Psoas muscle (tissue), 8 donors: ENCODE data around the gene IKZF1. TPM values are rescaled to one million over a fixed set of nuclear protein-coding genes. Genes with fewer than 3 reads are reported as not detected.

Experiments used
- ATAC-seq, 4 donors: fragments of 200-7000 bp; cut with Tn5 transposase; one replicate each; pipeline ENCODE4 v1.9.1; 2020; ENCODE audit warnings: moderate library complexity in 3 of 4, mild to moderate bottlenecking in 2 of 4
- DNase-seq, 2 donors: peaks; one replicate each; pipeline ENCODE4 v3.0.0-alpha.2; 2020
- H3K27ac ChIP-seq: fragments of 200-600 bp; one replicate; pipeline ENCODE4 v1.8.0; 2022
- H3K27me3 ChIP-seq, 3 donors: fragments of 200-600 bp in 1 of 3; one replicate each; pipeline versions ENCODE4 v1.6.1 to v1.8.0; 2013 to 2022; ENCODE audit warnings: low read length in 2 of 3, mild to moderate bottlenecking in 2 of 3, moderate library complexity in 1 of 3; ENCODE audit not compliant: insufficient read depth in 3 of 3
- H3K36me3 ChIP-seq, 2 donors: fragments of 200-600 bp in 1 of 2; one replicate each; pipeline versions ENCODE4 v1.6.1 to v1.8.0; 2013 to 2022; ENCODE audit warnings: low read depth in 1 of 2, mild to moderate bottlenecking in 1 of 2, moderate library complexity in 1 of 2; ENCODE audit not compliant: insufficient read depth in 1 of 2
- H3K4me1 ChIP-seq: fragments of 200-600 bp; one replicate; pipeline ENCODE4 v1.8.0; 2022
- H3K4me3 ChIP-seq: fragments of 200-600 bp; one replicate; pipeline ENCODE4 v1.8.0; 2022; ENCODE audit warnings: mild to moderate bottlenecking
- H3K9me3 ChIP-seq: fragments of 200-600 bp; one replicate; pipeline ENCODE4 v1.8.0; 2022
- WGBS, 3 donors: extraction: QIAGEN DNeasy Blood & Tissue Kit; methylation state at CpG; one replicate each; pipeline versions ENCODE4 v1.1.6 to v1.1.7; 2013; 5-methylcytosine and 5-hydroxymethylcytosine counted together
- intact Hi-C, 2 donors: fragments of 100-400 bp; cut with DNase I; formaldehyde crosslinking; loops; one replicate each; pipeline versions ENCODE4 v1.11.0 to v1.14.2; 2022
- polyA plus RNA-seq, 3 donors: library from polyadenylated mRNA; stranded (reverse); fragments of 200-250 nt; gene quantifications; one replicate each; pipeline ENCODE4 v1.2.3, GENCODE V29; 2013
- total RNA-seq, 4 donors: library from RNA; stranded (reverse); fragmentation: NEBNext Ultra II Directional in 2 of 4; extraction: Animal tissue kit (Norgen Biotek cat#: 25700) in 2 of 4; gene quantifications; one replicate each; pipeline versions ENCODE4 v1.2.1 to v1.2.4, GENCODE V29; 2021 to 2023
- TF ChIP-seq, protein P1 (sequence below): fragments of 200-600 bp; IDR thresholded peaks from one replicate; pipeline ENCODE4 v1.8.0; 2022; ENCODE audit warnings: antibody characterized with exemption
- donor health status: healthy with polysubstance abuse.
- donor health status: DM: no; HTN: no; CAD: no; lungs with moderate emphysema.
- donor health status: Bipolar disorder and iron deficiency.
- donor health status: healthy.
- donor health status: DM: yes; HTN: yes; CAD: no.
- donor health status: DM: no; HTN: no; CAD: no.
- donor health status: DM: no; HTN: no; CAD: no.
- donor health status: DM: yes; HTN: yes; CAD: no.

The IKZF1 gene
- total and polyA plus RNA-seq, 7 donors = 0.18 to 2.0 (median 1.1) TPM

DNA sequence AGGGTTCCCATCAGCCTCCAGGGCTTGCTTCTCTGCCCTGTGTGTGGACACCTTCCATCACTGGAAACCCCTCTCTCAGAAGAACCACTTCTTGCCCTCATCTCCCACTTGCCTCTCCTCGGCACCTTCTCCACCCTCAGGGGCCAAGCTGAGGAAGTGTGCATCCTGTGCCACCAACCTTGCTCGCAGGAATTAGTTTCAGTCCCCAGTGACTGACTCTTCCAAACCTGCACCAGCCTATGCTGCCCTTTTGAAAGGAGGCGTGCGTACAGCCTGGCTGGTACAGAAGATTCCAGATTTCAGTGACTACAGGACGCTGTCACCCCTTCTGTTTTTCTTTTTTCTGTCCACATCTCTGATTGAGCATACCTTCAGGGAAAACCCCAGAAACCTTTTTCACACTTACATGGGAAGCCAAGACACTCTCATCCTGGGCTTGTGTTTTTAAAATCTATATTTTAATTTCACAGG is 67.1 kb downstream of the IKZF1 start:
- no peak overlapping the region for H3K4me3 ChIP-seq
- WGBS, 3 donors = 85 to 91% (median 88%) methylated on average over 5 of the region's 5 CpGs
- intact Hi-C loops = no loop called here
- no peaks in the 10 kb centered on the region for H3K4me1 ChIP-seq
- H3K9me3 ChIP-seq = peaks cover 5% of the 10 kb centered on the region
- TF ChIP-seq, protein P1, sequence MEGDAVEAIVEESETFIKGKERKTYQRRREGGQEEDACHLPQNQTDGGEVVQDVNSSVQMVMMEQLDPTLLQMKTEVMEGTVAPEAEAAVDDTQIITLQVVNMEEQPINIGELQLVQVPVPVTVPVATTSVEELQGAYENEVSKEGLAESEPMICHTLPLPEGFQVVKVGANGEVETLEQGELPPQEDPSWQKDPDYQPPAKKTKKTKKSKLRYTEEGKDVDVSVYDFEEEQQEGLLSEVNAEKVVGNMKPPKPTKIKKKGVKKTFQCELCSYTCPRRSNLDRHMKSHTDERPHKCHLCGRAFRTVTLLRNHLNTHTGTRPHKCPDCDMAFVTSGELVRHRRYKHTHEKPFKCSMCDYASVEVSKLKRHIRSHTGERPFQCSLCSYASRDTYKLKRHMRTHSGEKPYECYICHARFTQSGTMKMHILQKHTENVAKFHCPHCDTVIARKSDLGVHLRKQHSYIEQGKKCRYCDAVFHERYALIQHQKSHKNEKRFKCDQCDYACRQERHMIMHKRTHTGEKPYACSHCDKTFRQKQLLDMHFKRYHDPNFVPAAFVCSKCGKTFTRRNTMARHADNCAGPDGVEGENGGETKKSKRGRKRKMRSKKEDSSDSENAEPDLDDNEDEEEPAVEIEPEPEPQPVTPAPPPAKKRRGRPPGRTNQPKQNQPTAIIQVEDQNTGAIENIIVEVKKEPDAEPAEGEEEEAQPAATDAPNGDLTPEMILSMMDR = no peak
- no peak for ATAC-seq
- peaks cover 0 to 4% (median 0%) of the 10 kb centered on the region in 3 donors for H3K27me3 ChIP-seq
- H3K27ac ChIP-seq = no peak overlapping the region
- H3K36me3 ChIP-seq = no peaks in the 10 kb centered on the region
- no peak for DNase-seq

DNA sequence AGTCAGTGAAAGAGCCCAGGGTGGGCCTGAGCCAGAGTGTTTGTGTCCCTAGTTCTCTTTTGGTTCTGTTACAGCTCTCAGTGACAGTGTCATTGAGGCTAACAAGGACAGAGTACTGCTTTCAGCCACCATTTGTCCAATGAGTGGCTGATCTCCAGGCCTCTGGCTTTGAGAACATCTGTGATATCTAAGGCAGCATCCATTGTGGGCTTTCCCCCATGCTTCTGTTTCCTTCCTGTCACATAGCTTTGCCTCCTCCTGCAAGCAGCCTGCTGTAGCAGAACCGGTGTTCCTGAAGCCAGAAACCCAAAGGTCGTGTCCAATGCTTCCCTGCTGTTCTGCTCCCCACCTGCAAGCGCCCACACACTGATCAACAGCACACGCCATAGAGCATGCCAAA is 68.4 kb downstream of the IKZF1 start:
- TF ChIP-seq, protein P1 = no peak
- peaks cover 0 to 4% (median 0%) of the 10 kb centered on the region in 3 donors for H3K27me3 ChIP-seq
- peaks cover 5% of the 10 kb centered on the region for H3K9me3 ChIP-seq
- no peaks in the 10 kb centered on the region for H3K4me1 ChIP-seq
- no peak for DNase-seq
- no peak overlapping the region for H3K27ac ChIP-seq
- ATAC-seq = no peak
- no peak overlapping the region for H3K4me3 ChIP-seq
- 77 to 79% (median 78%) methylated on average over 4 of the region's 4 CpGs for WGBS, 3 donors
- no peaks in the 10 kb centered on the region for H3K36me3 ChIP-seq
- intact Hi-C loops = no loop called here

DNA sequence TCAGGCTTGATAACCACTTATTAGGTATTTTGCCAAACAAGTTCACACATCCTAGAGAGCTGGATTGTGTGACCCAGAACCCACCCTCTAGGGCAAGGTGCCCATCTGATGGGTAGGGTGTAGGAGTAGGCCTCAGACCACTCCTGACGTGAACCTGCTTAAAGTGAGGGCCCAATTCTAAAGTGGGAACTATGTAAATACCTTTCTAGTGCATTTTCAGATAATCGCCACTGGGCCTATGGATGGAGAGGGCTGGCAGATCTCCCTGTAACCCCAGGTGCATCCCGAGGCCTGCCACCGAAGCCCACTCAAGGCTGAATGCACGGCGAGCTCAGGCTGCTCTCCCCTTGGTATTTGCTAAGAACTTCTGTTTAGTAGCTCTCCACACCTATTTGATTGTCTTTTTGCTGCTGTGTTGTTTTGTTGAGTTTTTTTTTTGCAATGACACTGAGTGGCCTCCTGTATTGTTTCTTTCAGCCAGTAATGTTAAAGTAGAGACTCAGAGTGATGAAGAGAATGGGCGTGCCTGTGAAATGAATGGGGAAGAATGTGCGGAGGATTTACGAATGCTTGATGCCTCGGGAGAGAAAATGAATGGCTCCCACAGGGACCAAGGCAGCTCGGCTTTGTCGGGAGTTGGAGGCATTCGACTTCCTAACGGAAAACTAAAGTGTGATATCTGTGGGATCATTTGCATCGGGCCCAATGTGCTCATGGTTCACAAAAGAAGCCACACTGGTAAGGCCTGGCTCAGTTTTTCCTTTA is 71.7 kb downstream of the IKZF1 start:
- Histone ChIP-seq H3K4me3 (no peak overlapping the region), H3K27ac (no peak overlapping the region), H3K36me3 (no peaks in the 10 kb centered on the region), H3K27me3 (peaks cover 0 to 4% (median 0%) of the 10 kb centered on the region in 3 donors), H3K9me3 (no peaks in the 10 kb centered on the region), H3K4me1 (no peaks in the 10 kb centered on the region)
- no peak for DNase-seq
- WGBS, 3 donors = 83% methylated on average over 15 of the region's 15 CpGs
- TF ChIP-seq, protein P1 = no peak
- no peak for ATAC-seq
- intact Hi-C loops = no loop called here

DNA sequence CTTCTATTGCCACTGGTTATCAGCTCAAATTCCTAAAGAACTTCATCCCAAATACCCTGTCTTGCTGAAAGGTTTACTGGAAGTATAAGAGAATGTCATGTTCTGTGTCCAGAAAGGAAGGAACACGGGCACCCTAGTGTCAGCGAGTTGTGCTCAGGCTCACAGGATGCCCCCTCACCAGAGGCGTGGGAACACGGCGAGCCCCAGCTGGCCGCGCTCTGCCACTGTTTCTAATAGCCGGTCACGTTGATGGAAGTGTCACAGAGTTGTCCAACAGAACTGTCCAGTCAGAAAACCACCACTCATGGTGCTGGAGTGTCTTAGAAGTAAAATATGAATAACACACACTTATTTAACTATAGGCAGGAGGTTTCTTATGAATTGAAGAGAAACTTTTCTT is 72.8 kb downstream of the IKZF1 start:
- intact Hi-C loops = no loop called here
- ATAC-seq = no peak
- WGBS, 3 donors = 88 to 90% (median 88%) methylated on average over 9 of the region's 9 CpGs
- TF ChIP-seq, protein P1 = no peak
- no peak for DNase-seq
- Histone ChIP-seq H3K9me3 (no peaks in the 10 kb centered on the region), H3K4me3 (no peak overlapping the region), H3K4me1 (no peaks in the 10 kb centered on the region), H3K27ac (no peak overlapping the region), H3K27me3 (peaks cover 0 to 4% (median 0%) of the 10 kb centered on the region in 3 donors), H3K36me3 (no peaks in the 10 kb centered on the region)
